Stimulated activated naive CD8-positive, alpha-beta T cell treated with anti-CD3 and anti-CD28 coated beads, Interleukin-15, amount 100 ng/mL, for 72 hours (primary cell): ENCODE measurements around the gene WWC1.

ENCODE experiments used
- ATAC-seq: fragments of 150-1000 bp; cut with Tn5 transposase; 2 replicates; pipeline ENCODE4 v1.10.0; 2021; ENCODE audit warnings: mild to moderate bottlenecking, moderate library complexity
- DNase-seq, 2 donors: peaks; one replicate each; pipeline ENCODE4 v3.0.0; 2021 to 2022
- H3K27ac Mint-ChIP-seq, 2 donors: one replicate each; pipeline ENCODE4 v1.8.0; 2022; ENCODE audit warnings: mild to moderate bottlenecking in 2 of 2, mixed read lengths in 2 of 2, moderate library complexity in 2 of 2
- H3K27me3 Mint-ChIP-seq: one replicate; pipeline ENCODE4 v1.8.0; 2022; ENCODE audit warnings: mixed read lengths
- H3K4me1 Mint-ChIP-seq: one replicate; pipeline ENCODE4 v1.8.0; 2022; ENCODE audit warnings: mild to moderate bottlenecking, mixed read lengths
- H3K4me3 Mint-ChIP-seq, 2 donors: one replicate each; pipeline ENCODE4 v1.8.0; 2022; ENCODE audit warnings: mild to moderate bottlenecking in 2 of 2, mixed read lengths in 2 of 2, moderate library complexity in 1 of 2
- H3K9me3 Mint-ChIP-seq, 2 donors: one replicate each; pipeline ENCODE4 v1.8.0; 2022; ENCODE audit warnings: mixed read lengths in 2 of 2

The WWC1 gene

DNA sequence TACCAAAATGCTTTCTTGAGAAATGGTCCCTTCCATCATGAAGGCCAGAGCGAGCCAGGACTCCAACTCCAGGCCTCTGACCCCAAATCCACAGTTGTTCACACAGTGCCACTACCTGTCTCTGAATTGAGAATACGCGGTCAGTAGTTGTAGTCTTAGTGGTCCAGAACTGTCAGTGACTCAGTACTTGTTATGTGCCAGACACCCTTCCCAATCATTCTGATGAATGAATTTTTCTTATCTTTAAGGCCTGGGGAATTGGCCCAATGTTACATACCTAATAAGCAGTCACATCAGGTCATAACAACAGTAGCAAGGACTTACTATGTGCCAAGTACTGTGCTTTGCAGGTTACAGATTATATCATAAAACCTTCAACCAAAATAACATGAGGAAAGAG, 122.2 kb downstream of the WWC1 start:
- DNase-seq (no peak), ATAC-seq (no peak)
- Mint-ChIP-seq H3K4me3 (no peak overlapping the region), H3K27me3 (peaks cover 29% of the 10 kb centered on the region), H3K4me1 (peaks cover 25% of the 10 kb centered on the region), H3K27ac (no peak overlapping the region), H3K9me3 (no peaks in the 10 kb centered on the region)

- ATAC-seq (no peak), DNase-seq (no peak)
- Mint-ChIP-seq H3K27ac (no peak overlapping the region), H3K27me3 (peaks cover 16% of the 10 kb centered on the region), H3K4me3 (no peak overlapping the region), H3K9me3 (no peaks in the 10 kb centered on the region), H3K4me1 (peaks cover 9% of the 10 kb centered on the region)
Measured at GRCh38 chr5:168415401-168415800, 124.0 kb downstream of the WWC1 start.

GRCh38 chr5:168415971-168416370, 124.5 kb downstream of the WWC1 start:
- peaks cover 14% of the 10 kb centered on the region for H3K27me3 Mint-ChIP-seq
- H3K9me3 Mint-ChIP-seq, result no peaks in the 10 kb centered on the region
- no peak for ATAC-seq
- H3K4me3 Mint-ChIP-seq, result no peak overlapping the region
- DNase-seq, result no peak
- H3K4me1 Mint-ChIP-seq, result peaks cover 4% of the 10 kb centered on the region
- H3K27ac Mint-ChIP-seq, result no peak overlapping the region

DNA sequence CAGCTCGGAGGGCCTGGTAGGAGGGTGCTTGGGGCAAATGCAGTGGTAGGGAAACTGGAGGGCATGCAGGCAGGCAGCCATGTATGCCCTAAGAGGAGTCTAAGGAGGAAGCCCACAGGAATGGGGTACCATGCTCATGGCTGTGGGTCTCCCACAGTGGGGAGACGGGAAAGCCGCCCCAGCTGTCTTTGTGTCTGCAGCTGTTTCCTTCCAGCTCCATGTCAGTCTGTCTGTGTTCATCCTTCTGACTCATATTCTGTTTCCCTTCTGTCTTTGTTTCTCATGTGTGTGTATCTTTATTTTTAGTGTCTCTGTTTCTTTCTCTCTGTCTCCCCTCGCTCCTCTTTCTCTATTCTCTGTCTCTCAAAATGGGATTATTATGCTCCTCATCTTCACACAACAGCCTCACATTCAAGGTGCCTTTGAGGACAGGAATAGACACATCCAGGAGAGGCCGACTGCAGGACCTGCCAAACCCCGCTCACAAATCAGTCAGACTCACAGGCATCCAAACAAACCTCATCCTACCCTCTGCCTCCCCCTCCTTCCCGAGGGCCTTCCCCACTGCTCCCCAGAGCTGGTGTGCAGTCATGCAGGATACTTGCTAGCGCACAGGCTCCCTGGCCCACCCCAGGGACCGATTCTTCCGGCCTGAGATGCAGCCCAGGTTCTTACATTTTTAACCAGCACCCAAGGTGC, 126.4 kb downstream of the WWC1 start:
- ATAC-seq (peak; percentile 10), DNase-seq (no peak)
- Mint-ChIP-seq H3K27me3 (no peaks in the 10 kb centered on the region), H3K4me3 (no peak overlapping the region), H3K4me1 (no peaks in the 10 kb centered on the region), H3K27ac (no peak overlapping the region), H3K9me3 (no peaks in the 10 kb centered on the region)

GRCh38 chr5:168420461-168420860, 129.0 kb downstream of the WWC1 start:
- H3K9me3 Mint-ChIP-seq, result no peaks in the 10 kb centered on the region
- DNase-seq (no peak), ATAC-seq (no peak)
- no peaks in the 10 kb centered on the region for H3K4me1 Mint-ChIP-seq
- H3K27me3 Mint-ChIP-seq, result no peaks in the 10 kb centered on the region
- no peak overlapping the region for H3K4me3 Mint-ChIP-seq
- no peak overlapping the region for H3K27ac Mint-ChIP-seq

DNA sequence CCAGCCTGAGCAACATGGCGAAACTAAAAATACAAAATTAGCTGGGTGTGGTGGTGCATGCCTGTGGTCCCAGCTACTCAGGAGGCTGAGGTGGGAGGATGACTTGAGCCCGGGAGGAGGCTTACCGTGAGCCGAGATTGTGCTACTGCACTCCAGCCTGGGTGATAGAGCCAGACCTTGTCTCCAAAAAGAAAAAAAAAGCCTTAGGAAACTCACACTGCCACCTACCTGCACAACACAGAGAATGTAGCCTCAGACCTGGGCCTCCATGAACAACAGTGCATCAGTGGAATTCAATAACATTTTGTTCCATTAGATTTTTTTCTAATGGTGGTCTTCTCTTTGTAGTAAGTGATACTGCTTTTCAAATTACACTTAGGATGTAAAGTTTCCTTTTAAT, 131.0 kb downstream of the WWC1 start:
- no peaks in the 10 kb centered on the region for H3K9me3 Mint-ChIP-seq

DNA sequence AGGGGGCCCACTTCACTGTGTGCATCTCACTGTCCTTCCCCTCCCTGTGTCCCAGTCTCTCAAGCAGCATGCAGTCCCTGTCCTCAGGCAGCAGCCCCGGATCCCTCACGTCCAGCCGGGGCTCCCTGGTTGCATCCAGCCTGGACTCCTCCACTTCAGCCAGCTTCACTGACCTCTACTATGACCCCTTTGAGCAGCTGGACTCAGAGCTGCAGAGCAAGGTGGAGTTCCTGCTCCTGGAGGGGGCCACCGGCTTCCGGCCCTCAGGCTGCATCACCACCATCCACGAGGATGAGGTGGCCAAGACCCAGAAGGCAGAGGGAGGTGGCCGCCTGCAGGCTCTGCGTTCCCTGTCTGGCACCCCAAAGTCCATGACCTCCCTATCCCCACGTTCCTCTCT, 132.0 kb downstream of the WWC1 start:
- ATAC-seq (no peak), DNase-seq (no peak)
- Mint-ChIP-seq H3K9me3 (no peaks in the 10 kb centered on the region), H3K4me3 (no peak overlapping the region), H3K27me3 (no peaks in the 10 kb centered on the region), H3K27ac (no peak overlapping the region), H3K4me1 (no peaks in the 10 kb centered on the region)

More for the DNA sequence above, 131.0 kb downstream of the WWC1 start:
- no peak overlapping the region for H3K27ac Mint-ChIP-seq
- DNase-seq (no peak), ATAC-seq (no peak)
- no peak overlapping the region for H3K4me3 Mint-ChIP-seq
- no peaks in the 10 kb centered on the region for H3K4me1 Mint-ChIP-seq
- H3K27me3 Mint-ChIP-seq, result no peaks in the 10 kb centered on the region

DNA sequence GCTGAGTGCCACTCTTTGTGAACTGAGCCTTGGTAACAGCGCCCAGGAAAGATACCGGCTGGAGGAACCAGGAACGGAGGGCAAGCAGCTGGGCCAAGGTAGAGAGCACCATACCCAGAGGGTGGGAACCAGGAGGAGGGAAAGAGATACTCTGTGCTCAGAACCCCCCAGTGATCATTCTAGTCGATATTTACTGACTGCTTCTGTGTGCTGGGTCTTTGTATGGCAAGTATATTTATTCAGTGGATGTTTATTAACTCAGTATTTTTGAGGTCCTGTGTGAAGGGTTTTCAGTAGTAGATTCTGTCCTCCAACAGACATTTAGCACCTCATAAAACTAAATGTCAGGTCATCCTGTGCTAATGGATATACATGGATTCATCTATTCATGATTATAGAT, 132.5 kb downstream of the WWC1 start:
- DNase-seq (no peak), ATAC-seq (no peak)
- no peaks in the 10 kb centered on the region for H3K4me1 Mint-ChIP-seq
- H3K9me3 Mint-ChIP-seq, result no peaks in the 10 kb centered on the region
- H3K27ac Mint-ChIP-seq, result no peak overlapping the region
- no peaks in the 10 kb centered on the region for H3K27me3 Mint-ChIP-seq
- no peak overlapping the region for H3K4me3 Mint-ChIP-seq

DNA sequence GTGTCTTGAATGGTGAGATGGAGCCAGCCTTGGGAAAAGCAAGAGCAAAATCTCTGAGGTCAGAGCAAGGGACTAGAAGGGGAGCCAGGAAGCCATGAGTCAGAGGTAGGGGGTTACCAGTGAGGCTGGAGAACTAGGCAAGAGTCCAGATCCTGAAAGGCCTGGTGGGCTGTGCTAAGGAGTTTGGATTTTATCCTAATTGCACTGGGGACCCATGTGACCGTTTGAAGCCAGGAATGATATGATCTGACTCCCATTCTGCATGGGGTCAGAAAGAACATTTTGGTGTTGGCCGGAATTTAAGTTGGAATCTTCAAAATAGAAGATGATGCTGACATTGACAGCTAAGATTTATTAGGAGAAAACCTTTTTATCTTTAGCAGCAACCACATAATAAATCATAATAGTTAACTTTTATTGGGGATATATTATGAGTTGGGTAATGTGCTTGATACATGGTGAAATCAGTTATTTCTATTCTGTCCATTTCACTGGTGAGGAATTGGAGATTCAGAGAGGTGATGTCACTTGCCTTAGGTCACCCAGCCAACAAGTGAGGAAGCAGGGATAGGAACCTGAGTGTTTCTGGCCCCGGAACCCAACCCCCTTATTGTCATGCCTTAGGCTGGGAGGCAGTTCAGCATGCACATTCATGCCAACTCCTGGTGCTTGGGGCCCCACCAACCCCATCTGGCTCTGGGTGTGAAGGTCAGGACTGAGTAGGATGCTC, 133.3 kb downstream of the WWC1 start:
- H3K27ac Mint-ChIP-seq, result peak overlapping the region in 1 of 2 donors; percentile 44
- DNase-seq (no peak), ATAC-seq (no peak)
- H3K27me3 Mint-ChIP-seq, result no peaks in the 10 kb centered on the region
- H3K9me3 Mint-ChIP-seq, result no peaks in the 10 kb centered on the region
- no peak overlapping the region for H3K4me3 Mint-ChIP-seq
- H3K4me1 Mint-ChIP-seq, result no peaks in the 10 kb centered on the region

- Mint-ChIP-seq H3K27ac (no peak overlapping the region), H3K4me1 (no peaks in the 10 kb centered on the region), H3K9me3 (no peaks in the 10 kb centered on the region), H3K27me3 (no peaks in the 10 kb centered on the region), H3K4me3 (no peak overlapping the region)
- DNase-seq (no peak), ATAC-seq (no peak)
Measured at GRCh38 chr5:168426007-168426863, 134.8 kb downstream of the WWC1 start.

- DNase-seq (no peak), ATAC-seq (no peak)
- Mint-ChIP-seq H3K27ac (no peak overlapping the region), H3K4me3 (no peak overlapping the region), H3K27me3 (no peaks in the 10 kb centered on the region), H3K4me1 (no peaks in the 10 kb centered on the region), H3K9me3 (no peaks in the 10 kb centered on the region)
Measured at GRCh38 chr5:168426864-168427172, 135.4 kb downstream of the WWC1 start.

DNA sequence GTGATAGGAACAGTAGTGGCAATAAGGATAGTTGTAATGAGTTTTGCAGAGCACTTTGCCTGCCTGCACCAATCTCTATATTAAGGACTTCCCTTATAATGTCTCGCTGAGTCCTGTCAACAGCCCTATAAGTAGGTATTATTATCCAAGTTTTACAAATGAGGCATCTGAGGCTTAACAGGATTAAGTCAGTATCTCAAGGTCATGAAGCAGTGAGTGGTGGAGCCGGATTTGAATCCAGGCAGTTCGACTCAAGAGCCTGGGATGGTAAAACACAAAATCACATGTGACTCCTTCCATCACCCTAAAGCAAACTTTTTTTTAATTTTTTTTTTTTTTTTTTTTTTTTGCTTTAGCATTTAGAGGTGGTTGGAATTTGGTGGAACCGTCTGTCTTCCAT, 135.8 kb downstream of the WWC1 start:
- no peak for DNase-seq
- no peaks in the 10 kb centered on the region for H3K9me3 Mint-ChIP-seq

DNA sequence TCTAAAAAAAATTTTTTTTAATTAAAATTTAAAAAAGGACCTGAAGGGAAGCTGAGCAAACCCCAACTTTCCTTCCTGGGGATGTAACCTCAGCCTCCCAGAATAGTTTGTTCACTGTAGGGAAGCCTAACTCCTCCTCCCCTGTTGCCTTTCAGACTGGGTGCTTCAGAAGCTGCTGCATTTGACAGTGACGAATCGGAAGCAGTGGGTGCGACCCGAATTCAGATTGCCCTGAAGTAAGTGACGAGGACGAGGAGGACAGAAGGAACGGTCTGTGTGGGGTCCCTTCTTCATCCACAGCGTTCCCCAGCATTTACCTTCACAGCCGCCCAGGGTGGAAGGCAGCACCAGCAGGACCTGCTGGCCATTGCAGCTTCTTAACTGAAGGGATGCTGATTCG, 137.1 kb downstream of the WWC1 start:
- Mint-ChIP-seq H3K9me3 (no peaks in the 10 kb centered on the region), H3K4me3 (no peak overlapping the region)

More for the DNA sequence above, 135.8 kb downstream of the WWC1 start:
- ATAC-seq, result no peak
- Mint-ChIP-seq H3K4me3 (no peak overlapping the region), H3K27ac (no peak overlapping the region), H3K4me1 (no peaks in the 10 kb centered on the region), H3K27me3 (no peaks in the 10 kb centered on the region)

DNA sequence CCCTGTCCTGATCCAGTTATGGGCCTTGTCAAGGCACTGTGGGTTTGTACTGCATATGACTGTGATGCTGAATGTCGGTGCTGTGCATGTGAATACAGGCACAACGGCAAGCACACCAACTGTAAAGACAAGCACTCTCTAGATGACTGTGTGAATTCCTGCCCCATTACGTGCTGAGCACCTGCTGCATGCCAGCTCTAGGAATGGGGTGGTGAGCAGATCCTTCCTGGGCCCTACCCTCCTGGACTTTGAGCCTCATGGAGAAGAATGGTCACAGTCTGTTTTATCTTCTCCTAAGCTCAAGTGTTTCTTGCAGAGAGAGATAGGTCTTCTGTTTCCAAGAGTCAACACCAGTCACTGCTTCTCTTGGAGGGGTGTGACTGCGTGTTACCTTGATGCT, 138.9 kb downstream of the WWC1 start:
- DNase-seq, result no peak
- Mint-ChIP-seq H3K27ac (no peak overlapping the region), H3K4me3 (no peak overlapping the region), H3K4me1 (no peaks in the 10 kb centered on the region), H3K27me3 (no peaks in the 10 kb centered on the region), H3K9me3 (no peaks in the 10 kb centered on the region)
- no peak for ATAC-seq

More for the DNA sequence above, 137.1 kb downstream of the WWC1 start:
- DNase-seq, result no peak
- Mint-ChIP-seq H3K27me3 (no peaks in the 10 kb centered on the region), H3K27ac (no peak overlapping the region), H3K4me1 (no peaks in the 10 kb centered on the region)
- no peak for ATAC-seq

DNA sequence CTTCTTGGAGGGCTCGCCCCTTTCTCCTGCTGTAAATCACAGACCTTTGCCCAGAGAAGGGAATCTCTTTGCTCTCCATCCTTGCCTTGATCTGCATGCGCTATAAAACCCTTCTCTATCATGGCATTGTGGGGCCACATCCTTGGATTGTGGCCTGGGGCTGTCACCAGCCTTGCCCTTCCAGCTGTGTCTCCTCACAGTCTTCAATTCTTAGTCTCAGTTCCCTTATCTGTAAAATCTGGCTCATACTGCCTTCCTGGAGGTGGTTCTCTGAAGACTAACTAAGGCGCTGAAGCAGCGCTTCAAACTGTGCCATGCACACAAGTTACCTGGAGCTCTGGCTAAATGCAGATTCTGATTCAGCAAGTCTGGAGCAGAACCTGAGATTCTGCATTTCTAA, 141.5 kb downstream of the WWC1 start:
- Mint-ChIP-seq H3K27me3 (peaks cover 20% of the 10 kb centered on the region), H3K4me3 (no peak overlapping the region), H3K27ac (no peak overlapping the region), H3K9me3 (no peaks in the 10 kb centered on the region), H3K4me1 (no peaks in the 10 kb centered on the region)
- DNase-seq (no peak), ATAC-seq (no peak)

DNA sequence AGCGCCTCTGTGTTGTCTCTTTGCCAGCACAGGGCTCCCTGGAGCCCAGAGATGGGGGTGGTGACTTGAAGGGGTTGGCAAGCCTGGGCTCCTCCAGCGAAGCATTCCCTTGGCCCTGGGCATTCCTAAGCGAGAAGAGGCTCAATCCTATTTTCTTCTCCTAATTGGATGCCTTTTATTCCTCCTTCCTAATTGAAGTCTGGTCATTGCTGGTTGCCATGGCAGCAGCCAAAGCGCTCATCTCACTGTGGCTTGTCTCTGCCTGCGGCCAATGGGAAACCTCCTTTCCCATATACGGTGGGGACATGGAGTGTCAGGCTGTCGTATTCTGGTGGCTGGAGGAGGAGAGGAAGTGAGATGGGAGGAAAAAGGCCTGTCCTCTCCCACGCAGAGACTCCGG, 142.6 kb downstream of the WWC1 start:
- ATAC-seq (no peak), DNase-seq (no peak)
- Mint-ChIP-seq H3K4me3 (no peak overlapping the region), H3K9me3 (no peaks in the 10 kb centered on the region), H3K27ac (no peak overlapping the region), H3K27me3 (peaks cover 20% of the 10 kb centered on the region), H3K4me1 (no peaks in the 10 kb centered on the region)
